HEK293T (cell line): ENCODE data around the gene AKNA.

Experiments
- CTCF ChIA-PET: fragments of 350-600 bp; formaldehyde crosslinking; extraction: SDS; loops from one replicate; lab custom pipeline; 2021; ENCODE audit warnings: antibody characterized with exemption, inconsistent platforms; lab: Yijun Ruan, JAX
- POLR2A ChIA-PET: fragments of 350-600 bp; formaldehyde crosslinking; extraction: SDS; loops from one replicate; lab custom pipeline; 2020; ENCODE audit warnings: antibody characterized with exemption, inconsistent platforms; lab: Yijun Ruan, JAX
- DNase-seq: peaks from one replicate; pipeline ENCODE4 v3.0.0; 2012; ENCODE audit warnings: mixed read lengths; ENCODE audit errors: extremely low spot score
- ARNT ChIP-seq: fragments of 450-650 bp; IDR thresholded peaks from 2 replicates; pipeline ENCODE4 v1.6.1; 2017; ENCODE audit warnings: mild to moderate bottlenecking
- BHLHE40 ChIP-seq: fragments of 450-650 bp; IDR thresholded peaks from 2 replicates; pipeline ENCODE4 v1.6.1; 2016; ENCODE audit warnings: mild to moderate bottlenecking, moderate library complexity, borderline replicate concordance
- CTBP1 ChIP-seq: fragments of 450-650 bp; IDR thresholded peaks from 2 replicates; pipeline ENCODE4 v1.6.1; 2016; ENCODE audit warnings: borderline replicate concordance
- ELF4 ChIP-seq: fragments of 450-650 bp; IDR thresholded peaks from 2 replicates; pipeline ENCODE4 v1.6.1; 2017; ENCODE audit warnings: antibody characterized with exemption
- FOXA1 ChIP-seq: fragments of 450-650 bp; IDR thresholded peaks from 2 replicates; pipeline ENCODE4 v1.6.1; 2016; ENCODE audit warnings: mild to moderate bottlenecking
- FOXK2 ChIP-seq: fragments of 450-650 bp; IDR thresholded peaks from 2 replicates; pipeline ENCODE4 v1.6.1; 2016; ENCODE audit warnings: mild to moderate bottlenecking
- FOXM1 ChIP-seq: fragments of 450-650 bp; IDR thresholded peaks from 2 replicates; pipeline ENCODE4 v1.6.1; 2017; ENCODE audit warnings: mild to moderate bottlenecking, borderline replicate concordance
- HDGF ChIP-seq: fragments of 450-650 bp; IDR thresholded peaks from 2 replicates; pipeline ENCODE4 v1.6.1; 2017; ENCODE audit warnings: antibody characterized with exemption, borderline replicate concordance
- L3MBTL2 ChIP-seq: fragments of 450-650 bp; conservative IDR thresholded peaks from 2 replicates; pipeline ENCODE4 v1.6.1; 2016; ENCODE audit warnings: mild to moderate bottlenecking
- LEF1 ChIP-seq: fragments of 450-650 bp; IDR thresholded peaks from 2 replicates; pipeline ENCODE4 v1.6.1; 2017; ENCODE audit warnings: mild to moderate bottlenecking, borderline replicate concordance
- NFRKB ChIP-seq: fragments of 450-650 bp; IDR thresholded peaks from 2 replicates; pipeline ENCODE4 v1.6.1; 2016; ENCODE audit warnings: mild to moderate bottlenecking, moderate library complexity
- PKNOX1 ChIP-seq: fragments of 450-650 bp; IDR thresholded peaks from 2 replicates; pipeline ENCODE4 v1.6.1; 2016
- SP1 ChIP-seq: fragments of 450-650 bp; IDR thresholded peaks from 2 replicates; pipeline ENCODE4 v1.6.1; 2017
- SUZ12 ChIP-seq: fragments of 450-650 bp; IDR thresholded peaks from 2 replicates; pipeline ENCODE4 v1.6.1; 2016; ENCODE audit warnings: mild to moderate bottlenecking
- TARDBP ChIP-seq: fragments of 450-650 bp; IDR thresholded peaks from 2 replicates; pipeline ENCODE4 v1.6.1; 2016
- ZNF384 ChIP-seq: fragments of 450-650 bp; IDR thresholded peaks from 2 replicates; pipeline ENCODE4 v1.6.1; 2016

Gene AKNA

GRCh38 chr9:114367366-114367765, 20.4 kb downstream of the AKNA start:
- POLR2A ChIA-PET: no interaction called here
- CTCF ChIA-PET: no interaction called here
- no peak for DNase-seq
- TF ChIP-seq SP1: no peak
- no peak for TF ChIP-seq TARDBP

GRCh38 chr9:114366334-114367128, 21.3 kb downstream of the AKNA start:
- TF ChIP-seq NFRKB: no peak
- TF ChIP-seq TARDBP: no peak
- TF ChIP-seq FOXK2: no peak
- TF ChIP-seq SP1: no peak
- no peak for TF ChIP-seq FOXA1
- no peak for TF ChIP-seq L3MBTL2
- no peak for TF ChIP-seq ELF4
- no peak for TF ChIP-seq SUZ12
- ChIA-PET POLR2A (no interaction called here), CTCF (interaction anchor here (1.2 kb wide), 1 partner anchor 22 kb away, joined by 3 read pairs; no protein-coding TSS in a partner anchor)
- DNase-seq: no peak

GRCh38 chr9:114365194-114365593, 22.6 kb downstream of the AKNA start:
- ChIA-PET CTCF (interaction anchor here (1.2 kb wide), 1 partner anchor 21 kb away, joined by 3 read pairs; no protein-coding TSS in a partner anchor), POLR2A (no interaction called here)
- DNase-seq: no peak
- TF ChIP-seq LEF1: no peak
- no peak for TF ChIP-seq BHLHE40
- TF ChIP-seq PKNOX1: no peak
- no peak for TF ChIP-seq ZNF384
- no peak for TF ChIP-seq HDGF
- no peak for TF ChIP-seq L3MBTL2
- no peak for TF ChIP-seq ARNT
- no peak for TF ChIP-seq NFRKB
- no peak for TF ChIP-seq SP1
- TF ChIP-seq FOXK2: no peak
- TF ChIP-seq TARDBP: no peak
- TF ChIP-seq ELF4: no peak
- no peak for TF ChIP-seq SUZ12
- no peak for TF ChIP-seq FOXA1

- no peak for TF ChIP-seq FOXK2
- TF ChIP-seq ELF4: no peak
- TF ChIP-seq NFRKB: no peak
- no peak for TF ChIP-seq SUZ12
- no peak for TF ChIP-seq ARNT
- no peak for TF ChIP-seq ZNF384
- no peak for TF ChIP-seq SP1
- TF ChIP-seq L3MBTL2: no peak
- no peak for TF ChIP-seq FOXA1
- no peak for TF ChIP-seq CTBP1
- no peak for TF ChIP-seq FOXM1
- no peak for TF ChIP-seq BHLHE40
- TF ChIP-seq HDGF: no peak
- no peak for TF ChIP-seq LEF1
- TF ChIP-seq TARDBP: no peak
- no peak for TF ChIP-seq PKNOX1
- DNase-seq: no peak
- CTCF ChIA-PET: no interaction called here
- POLR2A ChIA-PET: no interaction called here
Observed at GRCh38 chr9:114364134-114365041, 23.4 kb downstream of the AKNA start.

GRCh38 chr9:114363424-114363823, 24.4 kb downstream of the AKNA start:
- POLR2A ChIA-PET: no interaction called here
- CTCF ChIA-PET: interaction anchor here (0.9 kb wide), 1 partner anchor 24 kb away, joined by 3 read pairs; no protein-coding TSS in a partner anchor
- no peak for DNase-seq
- no peak for TF ChIP-seq SP1
- no peak for TF ChIP-seq ELF4
- no peak for TF ChIP-seq HDGF
- TF ChIP-seq SUZ12: no peak
- no peak for TF ChIP-seq TARDBP
- no peak for TF ChIP-seq FOXM1
- no peak for TF ChIP-seq CTBP1
- no peak for TF ChIP-seq LEF1
- TF ChIP-seq FOXA1: no peak
- no peak for TF ChIP-seq NFRKB
- TF ChIP-seq FOXK2: no peak
- TF ChIP-seq PKNOX1: no peak
- no peak for TF ChIP-seq ARNT
- TF ChIP-seq ZNF384: no peak
- no peak for TF ChIP-seq BHLHE40
- no peak for TF ChIP-seq L3MBTL2
